Measurements from ENCODE around the gene KRTAP4-9.
"Not testable (repeated sequence)": the region's sequence is repeated elsewhere in the genome, so short reads cannot be mapped to it uniquely, and the experiment has no call there.

The KRTAP4-9 gene

DNA sequence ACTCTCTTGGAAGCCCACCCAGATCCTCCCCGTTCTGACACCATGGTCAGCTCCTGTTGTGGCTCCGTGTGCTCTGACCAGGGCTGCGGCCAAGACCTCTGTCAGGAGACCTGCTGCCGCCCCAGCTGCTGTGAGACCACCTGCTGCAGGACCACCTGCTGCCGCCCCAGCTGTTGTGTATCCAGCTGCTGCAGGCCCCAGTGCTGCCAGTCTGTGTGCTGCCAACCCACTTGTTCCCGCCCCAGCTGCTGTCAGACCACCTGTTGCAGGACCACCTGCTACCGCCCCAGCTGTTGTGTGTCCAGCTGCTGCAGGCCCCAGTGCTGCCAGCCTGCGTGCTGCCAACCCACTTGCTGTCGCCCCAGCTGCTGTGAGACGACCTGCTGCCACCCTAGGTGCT lies at the start of gene KRTAP4-9:
TSS of gene KRTAP4-9 (plus strand) at position 43 of the 400 bp plus-strand sequence. CDS start at position 43, 0 bp downstream.
- DNase-seq (ENCODE audit: low read depth): not testable (repeated sequence)

DNA sequence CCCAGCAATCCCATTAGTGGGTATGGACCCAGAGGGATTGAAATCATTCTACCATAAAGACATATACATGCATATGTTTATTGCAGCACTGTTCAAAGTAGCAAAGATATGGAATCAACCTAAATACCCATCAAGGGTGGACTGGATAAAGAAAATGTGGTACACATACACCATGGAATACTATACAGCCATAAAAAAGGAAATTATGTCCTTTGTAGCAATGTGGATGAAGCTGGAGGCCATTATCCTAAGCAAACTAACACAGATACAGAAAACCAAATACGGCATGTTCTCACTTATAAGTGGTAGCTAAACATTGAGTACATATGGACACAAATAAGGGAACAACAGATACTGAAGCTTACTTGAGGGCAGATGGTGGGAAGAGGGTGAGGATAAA lies 47.6 kb upstream of the KRTAP4-9 start:
- no peak for DNase-seq (ENCODE audit: low read depth)

DNA sequence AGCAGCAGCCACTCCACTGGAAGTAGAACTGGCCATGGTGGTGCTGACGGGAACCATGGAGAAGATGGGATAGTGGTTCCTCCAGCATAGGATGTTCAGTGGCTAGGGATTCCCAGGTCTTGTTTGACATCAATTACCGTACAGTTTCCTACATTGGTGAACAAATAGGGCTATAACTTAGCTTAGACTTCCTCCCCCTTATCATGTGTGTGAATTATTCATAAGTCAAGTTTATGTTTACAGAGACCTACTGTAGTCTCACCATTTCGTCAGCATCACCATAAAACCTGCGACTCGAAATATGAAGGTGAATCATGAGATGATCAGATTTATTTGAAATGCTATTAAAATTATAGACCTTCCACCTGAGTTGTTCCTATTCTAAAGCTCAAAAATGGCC lies 46.4 kb upstream of the KRTAP4-9 start:
- no peak for DNase-seq (ENCODE audit: low read depth)

DNA sequence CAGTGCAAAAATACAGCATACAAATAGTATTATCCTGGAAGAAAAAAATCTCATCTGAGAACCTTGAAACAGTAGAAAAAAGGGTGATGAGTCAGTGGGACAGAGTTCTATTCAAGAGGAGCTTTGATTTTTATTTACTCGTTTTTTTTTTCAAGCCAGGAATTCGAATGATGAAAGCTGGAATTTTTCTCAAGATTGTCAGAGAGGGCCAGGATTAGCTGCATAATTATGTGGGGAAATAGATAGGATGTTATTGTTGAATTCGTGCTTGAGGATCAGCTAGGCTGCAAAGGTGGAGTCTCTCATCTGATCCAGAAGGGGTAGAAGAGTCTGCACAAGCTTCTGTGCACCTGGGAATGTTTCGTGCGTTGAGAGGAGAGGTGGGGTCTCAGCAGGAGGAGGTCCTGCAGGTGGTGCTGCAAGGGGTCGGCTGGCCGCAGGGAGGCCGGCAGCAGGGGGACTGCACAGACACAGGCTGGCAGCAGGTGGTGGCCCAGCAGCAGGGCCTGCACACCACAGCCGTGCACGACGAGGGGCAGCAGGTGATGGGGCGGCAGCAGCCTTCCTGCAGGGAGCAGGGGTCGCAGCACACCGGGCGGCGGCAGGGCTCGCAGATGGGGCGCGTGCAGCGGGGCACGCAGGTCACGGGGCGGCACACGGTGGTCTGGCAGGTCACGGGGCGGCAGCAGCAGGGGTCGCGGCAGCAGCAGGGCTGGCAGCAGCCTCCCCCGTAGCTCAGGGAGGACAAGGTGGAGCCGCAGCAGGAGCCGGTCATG lies 45.7 kb upstream of the KRTAP4-9 start:
- not testable (repeated sequence) for DNase-seq (ENCODE audit: low read depth)

DNA sequence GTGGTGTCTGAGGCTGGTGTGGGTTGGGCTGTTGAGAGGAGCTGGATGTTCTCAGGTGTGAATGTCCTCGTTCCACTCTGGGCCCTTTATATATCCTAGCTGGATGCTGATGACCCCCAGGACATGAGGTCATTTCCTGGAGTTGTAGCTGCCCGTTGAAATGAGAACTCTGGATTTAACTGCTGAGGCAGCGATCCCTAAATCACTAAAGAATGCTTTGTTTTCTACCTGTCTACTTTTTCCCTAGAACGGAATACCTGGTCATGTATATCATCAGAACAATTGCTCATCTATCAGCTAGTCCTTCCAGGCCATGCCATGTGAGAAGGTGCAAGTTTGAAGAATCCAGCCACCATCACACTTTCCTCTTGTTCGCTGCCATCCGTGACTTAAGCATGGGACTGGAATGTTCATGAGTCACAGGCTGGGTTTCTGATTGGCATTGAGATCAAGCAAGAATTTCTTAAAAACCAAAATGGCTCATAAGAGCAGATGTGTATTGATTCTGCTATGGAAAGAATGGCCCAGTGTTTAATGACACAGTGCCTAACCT lies 45.1 kb upstream of the KRTAP4-9 start, which contains the start of gene KRTAP2-3:
TSS of gene KRTAP2-3 (minus strand) at position 63 of the 553 bp plus-strand sequence. CDS start 64 bp downstream, outside the sequence.
- DNase-seq (ENCODE audit: low read depth): no peak

DNA sequence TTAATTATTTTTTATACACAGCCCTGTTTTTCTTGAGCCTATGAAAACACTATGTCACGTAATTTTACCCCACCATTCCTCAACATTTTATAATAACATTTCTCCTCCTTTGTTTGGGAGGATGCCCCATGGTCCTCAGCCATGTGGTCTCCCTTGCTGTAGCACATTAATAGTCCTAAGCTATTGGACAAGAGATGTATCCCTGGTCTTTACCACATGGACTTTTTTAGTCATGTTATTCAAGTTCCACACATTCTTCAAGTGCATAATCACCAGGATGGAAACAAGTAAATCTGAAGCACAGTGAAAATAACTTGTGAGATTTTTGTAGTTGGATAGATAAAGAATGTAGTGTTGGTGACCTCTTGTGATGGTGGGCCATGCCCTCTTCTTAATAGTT lies 43.2 kb upstream of the KRTAP4-9 start:
- no peak for DNase-seq (ENCODE audit: low read depth)

DNA sequence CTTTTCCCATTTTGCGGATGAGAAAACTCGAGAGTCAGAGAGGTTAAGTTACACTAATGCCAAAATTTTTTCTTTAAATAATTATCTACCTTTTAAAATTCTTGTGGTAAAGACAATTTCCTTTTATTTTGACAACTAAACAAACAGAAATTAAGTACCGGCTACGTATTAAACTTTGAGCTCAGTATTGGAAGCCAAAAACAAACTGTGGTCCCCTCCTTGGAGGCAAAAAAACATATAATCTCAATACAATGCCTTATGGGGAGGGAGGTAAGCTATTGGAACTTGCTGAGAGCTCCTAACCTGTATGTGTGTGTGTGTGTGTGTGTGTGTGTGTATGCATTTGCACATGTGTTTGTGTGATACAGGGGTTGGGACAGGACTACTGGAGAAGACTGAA lies 41.7 kb upstream of the KRTAP4-9 start:
- DNase-seq (ENCODE audit: low read depth): no peak

DNA sequence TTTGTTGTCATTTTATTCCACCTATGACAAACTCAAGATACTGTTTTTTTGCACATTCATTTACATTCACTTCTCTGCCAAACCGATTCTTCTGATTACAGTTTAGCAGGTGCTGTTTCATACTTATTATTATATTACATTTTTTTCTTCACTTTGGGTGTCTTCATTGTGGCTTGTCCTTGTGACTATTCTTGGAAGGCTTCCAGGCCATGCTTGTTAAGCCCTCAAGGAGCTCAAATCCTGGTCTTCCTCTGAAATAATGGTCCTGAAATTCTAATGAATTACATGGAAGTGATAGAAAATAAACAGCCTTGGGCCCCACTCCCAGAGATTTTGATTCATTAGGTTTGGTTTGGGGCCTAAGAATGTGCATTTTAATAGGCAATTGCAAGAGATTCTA lies 40.9 kb upstream of the KRTAP4-9 start:
- no peak for DNase-seq (ENCODE audit: low read depth)

DNA sequence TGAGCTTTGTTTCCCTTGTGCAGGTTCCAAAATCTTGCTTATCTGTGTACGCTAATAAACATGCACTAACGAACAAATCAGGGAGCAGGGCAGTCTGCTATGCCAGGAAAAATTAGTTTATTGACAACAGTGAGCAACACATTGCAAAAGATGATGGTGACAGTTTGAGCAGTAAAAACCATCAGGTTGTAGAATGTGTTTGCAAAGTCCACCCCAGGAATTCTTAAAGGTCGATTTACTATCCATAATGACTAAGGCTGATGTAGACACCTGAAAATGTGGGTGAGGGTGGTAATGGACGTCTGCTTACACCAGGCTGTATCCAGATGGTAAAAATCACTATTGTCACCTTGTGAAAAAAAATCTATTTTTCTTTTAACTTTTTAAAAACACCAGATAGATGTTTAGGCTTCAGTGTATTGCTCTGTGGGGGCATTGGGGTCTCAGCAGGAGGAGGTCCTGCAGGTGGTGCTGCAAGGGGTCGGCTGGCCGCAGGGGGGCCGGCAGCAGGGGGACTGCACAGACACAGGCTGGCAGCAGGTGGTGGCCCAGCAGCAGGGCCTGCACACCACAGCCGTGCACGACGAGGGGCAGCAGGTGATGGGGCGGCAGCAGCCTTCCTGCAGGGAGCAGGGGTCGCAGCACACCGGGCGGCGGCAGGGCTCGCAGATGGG lies 40.0 kb upstream of the KRTAP4-9 start:
- not testable (repeated sequence) for DNase-seq (ENCODE audit: low read depth)

DNA sequence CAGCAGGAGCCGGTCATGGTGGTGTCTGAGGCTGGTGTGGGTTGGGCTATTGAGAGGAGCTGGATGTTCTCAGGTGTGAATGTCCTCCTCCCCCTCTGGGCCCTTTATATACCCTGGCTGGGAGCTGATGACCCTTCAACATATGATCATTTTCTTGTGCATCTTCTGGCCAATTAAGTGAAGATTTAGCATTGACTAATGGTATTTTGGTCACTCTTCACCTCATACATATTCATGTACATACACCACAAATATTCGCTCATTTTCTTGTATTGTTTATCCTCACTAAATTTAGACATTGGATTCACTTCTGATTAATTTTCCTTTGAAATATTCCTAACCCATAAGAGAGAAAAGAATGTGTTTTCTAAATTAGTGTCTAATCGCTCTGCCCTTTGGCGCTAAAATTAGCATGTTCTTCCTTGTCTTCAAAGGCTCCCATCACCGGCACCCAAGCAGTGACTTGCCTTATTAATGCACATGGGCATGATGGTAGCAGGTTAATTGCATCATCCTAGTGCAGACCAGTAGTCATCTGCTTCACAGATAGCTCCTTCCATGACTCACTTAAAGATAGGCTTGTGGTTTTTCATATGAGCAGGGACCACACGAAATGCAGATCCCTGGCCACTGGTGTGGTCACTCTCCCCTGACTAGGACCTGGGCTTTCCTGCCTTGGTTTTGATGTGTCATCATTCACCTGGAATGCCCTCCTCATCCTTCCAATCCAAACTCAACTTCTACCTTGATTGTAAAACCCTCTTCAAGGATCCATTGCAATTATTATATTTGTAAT lies 39.2 kb upstream of the KRTAP4-9 start, which contains the start of gene KRTAP2-4:
TSS of gene KRTAP2-4 (minus strand) at position 51 of the 796 bp plus-strand sequence. CDS start at position 17, 34 bp downstream.
- no peak for DNase-seq (ENCODE audit: low read depth)

DNA sequence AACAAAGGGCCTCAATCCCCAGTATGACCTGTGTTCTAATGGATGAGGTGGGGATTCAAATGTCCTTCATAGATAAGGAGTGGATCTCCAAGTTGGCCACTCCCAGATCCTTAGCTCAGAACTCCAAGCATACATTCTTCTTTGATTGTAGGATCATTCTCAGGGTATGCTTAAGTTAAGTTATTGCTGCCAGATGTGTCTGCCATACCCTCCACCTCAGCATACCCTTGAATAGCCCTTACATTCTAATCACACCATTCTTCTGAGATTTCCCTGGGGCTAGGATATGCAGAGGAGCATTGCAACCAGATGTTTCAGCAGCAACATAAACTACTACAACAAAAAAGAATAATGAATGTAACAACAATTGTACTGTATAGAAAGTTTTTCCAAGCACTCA lies 37.9 kb upstream of the KRTAP4-9 start:
- DNase-seq (ENCODE audit: low read depth): no peak

DNA sequence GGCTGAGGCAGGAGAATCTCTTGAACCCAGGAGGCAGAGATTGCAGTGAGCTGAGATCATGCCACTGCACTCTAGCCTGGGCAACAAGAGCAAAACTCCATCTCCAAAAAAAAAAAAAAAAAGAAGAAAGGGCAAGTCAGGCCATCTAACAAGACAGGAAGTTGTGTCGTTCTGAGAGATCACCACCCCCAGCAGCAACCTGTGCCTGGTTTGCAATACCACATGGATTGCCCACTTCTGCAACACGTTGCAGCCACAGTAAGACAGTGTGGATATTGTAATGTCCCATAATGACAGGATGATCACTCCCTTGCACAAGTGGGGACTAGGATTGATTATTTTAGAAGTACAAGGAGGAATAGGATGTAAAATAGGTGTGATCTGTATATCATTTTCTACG lies 36.2 kb upstream of the KRTAP4-9 start:
- no peak for DNase-seq (ENCODE audit: low read depth)

DNA sequence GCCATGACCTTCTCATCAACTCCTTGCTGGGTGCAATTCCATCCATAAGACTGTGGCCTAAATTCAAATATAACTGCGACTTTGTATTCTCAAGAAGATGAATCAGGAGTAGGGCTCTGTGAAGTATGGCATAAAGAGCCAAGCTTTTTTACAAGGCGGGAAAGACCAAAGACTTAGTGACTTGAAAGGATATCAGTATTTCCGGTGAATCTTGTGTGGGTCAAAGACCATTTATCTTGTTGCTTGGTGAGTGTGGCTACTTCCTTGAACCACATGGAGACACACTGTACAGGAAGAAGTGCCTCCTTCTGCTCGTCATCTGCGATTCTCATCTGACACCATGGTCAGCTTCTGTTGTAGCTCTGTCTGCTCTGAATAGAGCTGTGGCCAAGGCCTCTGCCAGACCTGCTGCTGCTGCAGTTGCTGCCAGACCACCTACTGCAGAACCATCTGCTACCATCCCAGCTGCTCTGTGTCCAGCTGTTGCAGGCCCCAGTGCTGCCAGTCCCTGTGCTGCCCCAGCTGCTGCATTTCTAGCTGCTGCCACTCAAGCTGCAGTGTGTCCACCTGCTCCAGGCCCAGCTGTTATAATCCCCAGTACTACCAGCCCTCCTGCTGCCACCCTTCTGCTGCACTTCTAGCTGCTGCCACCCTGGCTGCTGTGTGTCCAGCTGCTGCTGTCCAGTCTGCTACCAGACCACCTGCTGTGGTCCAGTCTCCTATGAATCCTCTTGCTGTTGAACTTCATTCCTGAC lies 33.4 kb upstream of the KRTAP4-9 start:
- no peak for DNase-seq (ENCODE audit: low read depth)

DNA sequence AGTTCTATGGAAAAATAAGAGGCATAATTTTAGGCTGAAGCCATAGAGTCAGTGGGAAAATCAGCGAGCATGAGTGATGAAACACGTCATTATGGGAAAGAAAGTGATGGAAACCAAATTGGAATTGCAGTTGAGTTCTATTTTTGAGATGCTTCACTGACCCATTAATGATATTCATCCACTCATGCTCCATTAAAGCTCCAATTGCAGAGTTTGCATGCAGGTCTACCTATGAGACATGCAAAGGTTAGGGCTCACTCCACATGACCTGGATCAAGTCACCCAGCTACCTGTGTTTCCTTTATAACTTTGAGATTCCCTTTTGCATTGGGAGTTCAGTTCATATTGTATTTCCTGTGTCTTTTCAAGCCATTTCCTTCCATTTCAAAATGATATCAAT lies 31.5 kb upstream of the KRTAP4-9 start:
- DNase-seq (ENCODE audit: low read depth): no peak

DNA sequence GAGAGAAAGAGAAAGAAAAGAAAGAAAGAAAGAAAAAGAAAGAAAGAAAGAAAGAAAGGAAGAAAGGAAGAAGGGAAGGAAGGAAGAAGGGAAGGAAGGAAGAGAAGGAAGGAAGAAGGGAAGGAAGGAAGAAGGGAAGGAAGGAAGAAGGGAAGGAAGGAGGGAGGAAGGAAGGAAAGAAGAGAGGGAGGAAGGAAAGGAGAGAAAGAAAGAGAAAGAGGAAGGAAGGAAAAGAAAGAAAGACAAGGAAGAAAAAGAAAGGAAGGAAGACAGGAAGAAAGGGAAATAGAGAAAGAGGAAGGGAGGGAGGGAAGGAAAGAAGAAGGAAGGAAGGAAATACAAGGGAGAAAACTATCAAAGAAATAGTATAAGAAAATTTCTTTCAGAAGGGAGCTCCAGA lies 28.4 kb upstream of the KRTAP4-9 start:
- no peak for DNase-seq (ENCODE audit: low read depth)

DNA sequence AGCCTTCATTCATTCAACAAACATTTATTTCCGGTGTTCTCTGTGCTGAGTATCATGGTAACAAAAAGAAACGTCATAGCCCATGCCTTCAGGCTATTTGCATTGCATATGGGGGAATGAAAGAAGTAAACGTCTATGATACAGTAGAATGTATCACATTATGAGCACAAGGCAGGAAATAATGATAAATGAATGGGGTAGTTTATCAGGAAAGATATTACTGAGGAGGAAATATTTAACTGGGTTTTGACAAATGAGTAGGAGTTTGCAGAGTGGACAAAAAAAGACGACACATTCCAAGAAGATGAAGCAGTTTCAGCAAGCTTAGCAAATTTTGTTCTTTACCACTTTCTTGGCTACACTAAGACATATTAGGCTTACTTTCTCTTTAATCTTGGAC lies 22.6 kb upstream of the KRTAP4-9 start:
- no peak for DNase-seq (ENCODE audit: low read depth)

DNA sequence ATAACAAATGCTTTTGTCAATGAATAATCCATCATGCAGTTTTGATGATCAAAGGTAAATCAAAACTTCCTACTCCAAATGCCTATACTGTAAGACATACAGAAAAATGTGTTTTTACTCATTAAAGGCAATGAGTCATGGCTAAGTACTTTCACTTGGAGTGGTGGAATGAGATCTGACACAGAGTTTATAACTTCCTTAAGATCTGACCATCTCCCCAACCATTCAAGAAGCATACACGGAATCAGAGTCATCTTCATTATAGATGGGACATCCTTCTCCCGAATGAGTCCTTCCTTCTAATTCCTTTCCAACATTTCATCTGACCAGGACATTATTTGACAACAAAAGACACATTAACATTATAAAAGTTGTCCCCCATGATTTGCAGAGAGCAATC lies 21.8 kb upstream of the KRTAP4-9 start:
- DNase-seq (ENCODE audit: low read depth): not testable (repeated sequence)

DNA sequence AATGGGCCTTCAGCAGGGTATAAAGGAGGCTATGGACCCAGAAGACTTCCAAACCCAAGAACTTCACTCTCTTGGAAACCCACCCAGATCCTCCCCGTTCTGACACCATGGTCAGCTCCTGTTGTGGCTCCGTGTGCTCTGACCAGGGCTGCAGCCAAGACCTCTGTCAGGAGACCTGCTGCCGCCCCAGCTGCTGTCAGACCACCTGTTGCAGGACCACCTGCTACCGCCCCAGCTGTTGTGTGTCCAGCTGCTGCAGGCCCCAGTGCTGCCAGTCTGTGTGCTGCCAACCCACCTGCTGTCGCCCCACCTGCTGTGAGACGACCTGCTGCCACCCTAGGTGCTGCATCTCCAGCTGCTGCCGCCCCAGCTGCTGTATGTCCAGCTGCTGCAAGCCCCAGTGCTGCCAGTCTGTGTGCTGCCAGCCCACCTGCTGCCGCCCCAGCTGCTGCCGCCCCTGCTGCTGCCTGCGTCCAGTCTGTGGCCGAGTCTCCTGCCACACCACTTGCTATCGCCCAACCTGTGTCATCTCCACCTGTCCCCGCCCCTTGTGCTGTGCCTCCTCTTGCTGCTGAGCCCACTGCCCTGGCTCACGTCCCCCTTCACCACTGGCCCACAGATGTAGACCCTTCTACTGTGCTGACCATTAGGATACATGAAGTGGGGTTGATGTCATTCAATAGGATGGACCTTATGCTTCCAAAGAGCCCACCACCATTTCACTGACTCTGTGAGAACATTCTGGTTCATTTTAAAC lies 20.9 kb upstream of the KRTAP4-9 start, which contains the start of gene KRTAP4-7:
TSS of gene KRTAP4-7 (plus strand) at position 51 of the 757 bp plus-strand sequence. CDS start at position 108, 57 bp downstream.
- DNase-seq (ENCODE audit: low read depth): not testable (repeated sequence)

DNA sequence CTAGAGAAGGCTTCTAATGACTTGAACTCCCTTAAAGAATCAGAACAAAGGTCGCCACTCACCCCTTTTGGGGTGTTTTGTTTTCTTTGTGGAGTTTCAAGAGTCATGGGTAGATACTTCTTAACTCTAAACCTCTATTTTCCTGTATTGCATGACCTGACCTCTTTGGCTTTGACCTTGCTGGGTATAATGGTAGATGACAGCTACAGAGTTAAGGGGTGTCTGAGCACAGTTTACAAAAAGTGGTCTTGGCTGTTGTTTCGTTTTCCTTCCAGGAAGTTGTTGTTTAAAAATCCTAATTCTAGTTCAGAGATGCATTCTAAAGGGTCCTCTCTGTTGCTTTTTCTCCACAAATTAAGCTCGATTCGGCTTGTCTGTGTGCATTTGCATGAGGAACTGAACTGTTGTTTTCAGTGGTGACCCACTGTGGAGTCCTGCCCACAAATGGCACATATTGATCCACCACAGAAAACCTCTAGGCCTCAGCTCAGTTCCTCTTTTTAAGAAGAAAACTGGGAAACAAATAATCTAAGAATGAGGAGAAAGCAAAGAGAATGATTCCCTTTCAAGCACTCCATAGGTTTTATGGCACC lies 16.3 kb upstream of the KRTAP4-9 start:
- not testable (repeated sequence) for DNase-seq (ENCODE audit: low read depth)

DNA sequence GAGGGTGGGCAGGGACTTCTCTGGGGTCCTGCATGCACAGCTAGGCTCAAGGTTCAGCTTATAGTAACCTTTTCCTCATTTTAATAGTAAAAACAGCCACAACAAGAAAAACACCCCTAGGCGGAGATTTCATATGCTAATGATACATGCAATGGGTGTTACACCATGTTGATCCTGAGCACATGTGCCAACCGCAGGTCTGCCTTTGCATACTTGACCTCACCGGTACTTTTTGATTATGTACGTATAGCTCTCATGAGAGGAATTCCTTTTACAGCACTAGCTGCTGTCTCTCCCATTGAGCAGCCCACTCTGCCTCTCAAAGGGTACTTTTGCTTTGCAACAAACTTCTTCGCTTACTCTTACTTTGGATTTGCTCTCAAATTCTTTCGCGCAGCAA lies 9.1 kb upstream of the KRTAP4-9 start:
- no peak for DNase-seq (ENCODE audit: low read depth)
